ENCODE results near the gene PRDX5.
A peak's percentile ranks its signal among the peaks of the same experiment; 100 is the strongest.

PRDX5 gene

GRCh38 chr11:64349404-64349803, 31.5 kb downstream of the PRDX5 start:
- no peak for DNase-seq

GRCh38 chr11:64351136-64351631, 33.3 kb downstream of the PRDX5 start:
- DNase-seq, result no peak

GRCh38 chr11:64352099-64352994, 34.4 kb downstream of the PRDX5 start:
- no peak for DNase-seq

- DNase-seq, result no peak
Observed at GRCh38 chr11:64352995-64353714, 35.2 kb downstream of the PRDX5 start.

- DNase-seq, result no peak
Observed at GRCh38 chr11:64353715-64354506, 36.0 kb downstream of the PRDX5 start.

- peak; percentile 51 for DNase-seq
Observed at GRCh38 chr11:64355078-64355940, 37.4 kb downstream of the PRDX5 start.

- DNase-seq, result no peak
Observed at GRCh38 chr11:64356498-64357411, 38.8 kb downstream of the PRDX5 start.

- DNase-seq, result no peak
Observed at GRCh38 chr11:64357446-64357845, 39.5 kb downstream of the PRDX5 start.

- DNase-seq, result peak; percentile 45
Observed at GRCh38 chr11:64357904-64358535, 40.1 kb downstream of the PRDX5 start.

GRCh38 chr11:64358536-64358906, 40.6 kb downstream of the PRDX5 start:
- DNase-seq, result no peak

GRCh38 chr11:64358907-64359711, 41.2 kb downstream of the PRDX5 start, which contains the start of gene RPS6KA4:
Gene RPS6KA4 (plus strand): TSS chr11:64359162. CDS start chr11:64359236, 74 bp downstream.
- DNase-seq, result peak; percentile 65

- no peak for DNase-seq
Observed at GRCh38 chr11:64359712-64360445, 42.0 kb downstream of the PRDX5 start.

- no peak for DNase-seq
Observed at GRCh38 chr11:64360448-64360921, 42.6 kb downstream of the PRDX5 start.

- no peak for DNase-seq
Observed at GRCh38 chr11:64361659-64362058, 43.7 kb downstream of the PRDX5 start.

- DNase-seq, result no peak
Observed at GRCh38 chr11:64362339-64362738, 44.4 kb downstream of the PRDX5 start.

- DNase-seq, result no peak
Observed at GRCh38 chr11:64364435-64364834, 46.5 kb downstream of the PRDX5 start.

GRCh38 chr11:64364911-64365310, 47.0 kb downstream of the PRDX5 start:
- DNase-seq, result no peak

GRCh38 chr11:64366751-64367150, 48.8 kb downstream of the PRDX5 start:
- no peak for DNase-seq
